Endothelial cell of umbilical vein (primary cell): ENCODE results near the gene UBE2E1. TPM values are rescaled to one million over a fixed set of nuclear protein-coding genes. Genes with fewer than 3 reads are reported as not detected.

Experiments used
- BruUV-seq: library from RNA; stranded (reverse); fragments of 400-500 nt; replicated peaks from 2 replicates; lab custom pipeline; 2021; lab: Mats Ljungman, UMichigan
- CTCF ChIA-PET: fragments of 300-600, 350-600 bp; sonication (Branson Sonifier 250); formaldehyde crosslinking; loops from one replicate; lab custom pipeline; 2021; ENCODE audit warnings: antibody characterized with exemption, inconsistent platforms; lab: Charles Lee
- POLR2A ChIA-PET: fragments of 300-600, 350-600 bp; sonication (Branson Sonifier 250); formaldehyde crosslinking; loops from one replicate; lab custom pipeline; 2021; ENCODE audit warnings: antibody characterized with exemption, inconsistent platforms; lab: Charles Lee
- DNase-seq: peaks from one replicate; pipeline ENCODE4 v3.0.0-alpha.2; 2011; ENCODE audit warnings: low read depth, low spot score
- FAIRE-seq: peaks from 2 replicates; lab custom pipeline; 2011; peaks lifted over from hg19 to GRCh38; lab: Jason Lieb, UNC
- H2AFZ ChIP-seq: 2 replicates; pipeline ENCODE4 v1.6.0; 2012; ENCODE audit warnings: low read depth, low read length, control low read depth, inconsistent platforms
- H3K27ac ChIP-seq: 2 replicates; pipeline ENCODE4 v1.5.1; 2011; ENCODE audit warnings: low read depth, mild to moderate bottlenecking, control low read depth, low read length, moderate library complexity; ENCODE audit not compliant: insufficient read depth
- H3K27me3 ChIP-seq, 2 experiments: 2 replicates each; pipeline versions ENCODE4 v1.6.0 to v1.6.1; 2011; ENCODE audit warnings: low read length in 2 of 2, mixed read lengths in 1 of 2; ENCODE audit not compliant: control insufficient read depth in 2 of 2, insufficient read depth in 2 of 2
- H3K36me3 ChIP-seq, 2 experiments: 2 replicates in 1 of 2; 3 replicates in 1 of 2; pipeline ENCODE4 v1.5.1; 2011; ENCODE audit warnings: low read length in 2 of 2, mild to moderate bottlenecking in 1 of 2, moderate library complexity in 1 of 2; ENCODE audit not compliant: control insufficient read depth in 2 of 2, insufficient read depth in 2 of 2; ENCODE audit errors: extremely low read depth in 1 of 2
- H3K4me1 ChIP-seq: 3 replicates; pipeline ENCODE4 v1.5.1; 2011; ENCODE audit warnings: mild to moderate bottlenecking, low read length; ENCODE audit not compliant: control insufficient read depth, insufficient read depth; ENCODE audit errors: extremely low read depth
- H3K4me2 ChIP-seq: 2 replicates; pipeline ENCODE4 v1.6.1; 2011; ENCODE audit warnings: low read length, control low read depth, mixed read lengths; ENCODE audit not compliant: insufficient read depth
- H3K4me3 ChIP-seq, 3 experiments: fragments of 200-600 bp in 1 of 3; sonication (generic), shearing (Covaris generic) in 1 of 3; replicated peaks in 1 of 3; 2 replicates each; pipeline ENCODE4 v1.5.1; 2011 to 2016; ENCODE audit warnings: control low read depth in 3 of 3, low read length in 3 of 3, mild to moderate bottlenecking in 2 of 3, inconsistent platforms in 1 of 3, low read depth in 1 of 3, moderate library complexity in 1 of 3; ENCODE audit not compliant: insufficient read depth in 1 of 3
- H3K79me2 ChIP-seq: 2 replicates; pipeline ENCODE4 v1.6.0; 2012; ENCODE audit warnings: low read length, inconsistent platforms; ENCODE audit not compliant: control insufficient read depth, insufficient read depth
- H3K9ac ChIP-seq: replicated peaks from 2 replicates; pipeline ENCODE3; 2011; ENCODE audit warnings: low read length, control low read depth; ENCODE audit not compliant: insufficient read depth; ENCODE audit errors: extremely low read depth
- H3K9me1 ChIP-seq: replicated peaks from 3 replicates; pipeline ENCODE4 v1.6.0; 2011; ENCODE audit warnings: mild to moderate bottlenecking, low read length; ENCODE audit not compliant: control insufficient read depth, insufficient read depth; ENCODE audit errors: extremely low read depth
- H3K9me3 ChIP-seq: replicated peaks from 2 replicates; pipeline ENCODE4 v1.5.1; 2012; ENCODE audit warnings: low read length, inconsistent platforms; ENCODE audit not compliant: control insufficient read depth, insufficient read depth
- H4K20me1 ChIP-seq: replicated peaks from 2 replicates; pipeline ENCODE3; 2011; ENCODE audit warnings: mild to moderate bottlenecking, low read length; ENCODE audit not compliant: control insufficient read depth, insufficient read depth; ENCODE audit errors: extremely low read depth
- EZH2 ChIP-seq: IDR thresholded peaks from 2 replicates; pipeline ENCODE4 v1.6.1; 2012; ENCODE audit warnings: borderline replicate concordance, low read depth, mild to moderate bottlenecking, moderate library complexity, low read length, inconsistent platforms; ENCODE audit not compliant: severe bottlenecking
- FOS ChIP-seq: IDR thresholded peaks from 2 replicates; pipeline ENCODE4 v1.6.1; 2011; ENCODE audit warnings: mild to moderate bottlenecking, low read length, moderate library complexity, borderline replicate concordance; ENCODE audit not compliant: insufficient read depth
- GATA2 ChIP-seq: IDR thresholded peaks from 2 replicates; pipeline ENCODE4 v1.7.0; 2011; ENCODE audit warnings: low read depth, mild to moderate bottlenecking, moderate library complexity, mixed read lengths, low read length; ENCODE audit not compliant: insufficient read length, insufficient read depth
- JUN ChIP-seq: IDR thresholded peaks from 2 replicates; pipeline ENCODE4 v1.6.1; 2011; ENCODE audit warnings: borderline replicate concordance, low read depth; ENCODE audit not compliant: insufficient read length, insufficient read depth
- MYC ChIP-seq: IDR thresholded peaks from one replicate; pipeline ENCODE4 v1.6.1; 2011; ENCODE audit warnings: mild to moderate bottlenecking, low read depth, low read length
- POLR2AphosphoS5 ChIP-seq: IDR thresholded peaks from 2 replicates; pipeline ENCODE4 v1.6.1; 2012; ENCODE audit warnings: low read depth, mild to moderate bottlenecking, control low read depth, low read length, moderate library complexity; ENCODE audit not compliant: insufficient read depth
- dilution Hi-C: fragments of 300-500 bp; cut with MboI; formaldehyde crosslinking; loops from one replicate; pipeline ENCODE4 v1.15.0; 2019; ENCODE audit warnings: low sequenced_read_pairs; ENCODE audit not compliant: extremely low pct_ligation_motif_present
- intact Hi-C: fragments of 100-400 bp; cut with micrococcal nuclease; formaldehyde crosslinking; loops from one replicate; pipeline ENCODE4 v1.10.0; 2022
- polyA plus RNA-seq, 4 experiments: library from polyadenylated mRNA; depleted of rRNA in 3 of 4; stranded (reverse) in 3 of 4; unstranded in 1 of 4; fragments of >200 nt; gene quantifications; 2 replicates each; pipeline versions ENCODE4 v1.2.1 to v1.2.3, GENCODE V29; 2011 to 2012; ENCODE audit warnings: missing spikeins in 1 of 4
- total RNA-seq: library from RNA; stranded (reverse); gene quantifications from 2 replicates; pipeline ENCODE4 v1.2.3, GENCODE V29; 2021
- TF ChIP-seq, protein P1 (sequence below): IDR thresholded peaks from 2 replicates; pipeline ENCODE4 v1.6.1; 2011; ENCODE audit not compliant: insufficient read depth, insufficient read length

The UBE2E1 gene
- total and polyA plus RNA-seq, 2 donors (not counting 3 experiments of a cell fraction or from before 2014, with no cell fraction given) = 72.7 to 114 TPM

DNA sequence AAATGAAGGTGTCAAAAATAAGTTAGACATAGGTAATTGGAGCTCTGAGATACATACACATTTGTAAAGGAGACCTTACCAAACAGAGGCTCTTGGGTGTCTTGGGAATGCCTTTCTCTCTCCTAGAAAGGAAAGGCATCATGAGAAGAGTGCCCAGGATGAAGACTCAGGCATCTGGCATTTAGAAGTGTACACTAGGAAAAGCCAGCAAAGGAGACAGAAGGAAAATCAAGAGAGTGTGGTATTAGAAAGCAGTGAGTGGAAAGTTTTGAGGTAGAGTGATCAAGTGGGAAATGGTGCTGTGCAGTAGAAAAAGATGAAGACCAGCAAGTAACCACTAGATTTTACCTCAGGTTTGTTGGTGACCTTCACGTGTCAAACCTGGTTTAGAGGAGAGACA lies 16.1 kb downstream of the UBE2E1 start:
- H3K27me3 ChIP-seq = no peaks in the 10 kb centered on the region
- no peak for TF ChIP-seq MYC
- TF ChIP-seq JUN = no peak
- no peak for TF ChIP-seq FOS
- no peaks in the 10 kb centered on the region for H3K9me1 ChIP-seq
- intact Hi-C loops (no loop called here), dilution Hi-C loops (no loop called here)
- POLR2A ChIA-PET = no interaction called here
- H3K4me1 ChIP-seq = peaks cover 3% of the 10 kb centered on the region
- peaks cover 0 to 3% of the 10 kb centered on the region in 2 experiments for H3K36me3 ChIP-seq
- peaks cover 11% of the 10 kb centered on the region for H4K20me1 ChIP-seq
- CTCF ChIA-PET = no interaction called here
- no peaks in the 10 kb centered on the region for H3K9me3 ChIP-seq
- no peak overlapping the region for H3K9ac ChIP-seq
- DNase-seq (no peak), FAIRE-seq (no peak)
- no peak overlapping the region for H2AFZ ChIP-seq
- BruUV-seq = no TSS peak
- H3K27ac ChIP-seq = no peak overlapping the region
- peaks cover 80% of the 10 kb centered on the region for H3K79me2 ChIP-seq
- no peak overlapping the region for H3K4me2 ChIP-seq
- no peak overlapping the region for H3K4me3 ChIP-seq

DNA sequence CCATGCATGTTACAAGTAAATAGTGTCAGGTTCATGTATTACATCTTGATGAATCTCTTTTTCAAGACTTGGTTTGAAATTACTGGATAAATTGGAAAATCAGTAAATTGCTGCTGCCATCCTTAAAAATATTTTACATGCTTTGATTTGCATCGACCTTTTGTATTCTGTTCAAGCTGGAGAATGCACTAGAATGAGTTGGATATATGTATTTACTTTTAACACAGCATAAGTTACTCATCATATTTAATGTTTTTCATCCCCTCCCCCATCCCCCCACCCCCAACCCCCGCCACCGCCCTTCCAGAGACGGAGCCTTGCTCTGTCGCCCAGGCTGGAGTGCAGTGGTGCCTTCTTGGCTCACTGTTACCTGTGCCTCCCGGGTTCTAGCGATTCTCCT lies 16.8 kb downstream of the UBE2E1 start:
- Histone ChIP-seq H3K9ac (no peak overlapping the region), H3K4me2 (no peak overlapping the region), H3K4me3 (no peak overlapping the region), H3K79me2 (peaks cover 80% of the 10 kb centered on the region), H3K27me3 (no peaks in the 10 kb centered on the region), H2AFZ (no peak overlapping the region), H3K4me1 (peaks cover 3% of the 10 kb centered on the region), H3K9me3 (no peaks in the 10 kb centered on the region), H3K36me3 (peaks cover 0 to 3% of the 10 kb centered on the region in 2 experiments), H3K9me1 (no peaks in the 10 kb centered on the region), H3K27ac (no peak overlapping the region), H4K20me1 (peaks cover 15% of the 10 kb centered on the region)
- FAIRE-seq (no peak), DNase-seq (no peak)
- BruUV-seq = no TSS peak
- ChIA-PET CTCF (no interaction called here), POLR2A (no interaction called here)
- dilution Hi-C loops (no loop called here), intact Hi-C loops (no loop called here)
- TF ChIP-seq GATA2 (no peak), FOS (no peak), JUN (no peak), POLR2AphosphoS5 (no peak), EZH2 (no peak)
- TF ChIP-seq, protein P1, sequence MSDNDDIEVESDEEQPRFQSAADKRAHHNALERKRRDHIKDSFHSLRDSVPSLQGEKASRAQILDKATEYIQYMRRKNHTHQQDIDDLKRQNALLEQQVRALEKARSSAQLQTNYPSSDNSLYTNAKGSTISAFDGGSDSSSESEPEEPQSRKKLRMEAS = no peak
